HG02938 (cell line): ENCODE measurements around the gene MAP3K21.

Experiments used
- ATAC-seq: cut with Tn5 transposase; IDR thresholded peaks from one replicate; pipeline ENCODE4 v1.9.1; 2021; ENCODE audit warnings: mild to moderate bottlenecking, moderate library complexity; ENCODE audit not compliant: unreplicated experiment

Gene MAP3K21

GRCh38 chr1:233431753-233432403 lies 104.4 kb downstream of the MAP3K21 start:
- no peak for ATAC-seq

GRCh38 chr1:233432916-233433315 lies 105.4 kb downstream of the MAP3K21 start:
- no peak for ATAC-seq

GRCh38 chr1:233433436-233434210 lies 106.1 kb downstream of the MAP3K21 start:
- ATAC-seq, result no peak
